Fibroblast of lung (primary cell): ENCODE data around the gene MALAT1. TPM values are rescaled to one million over a fixed set of nuclear protein-coding genes. Genes with fewer than 3 reads are reported as not detected.

Source experiments
- polyA plus RNA-seq, 2 donors: library from polyadenylated mRNA; depleted of rRNA in 1 of 2; stranded (reverse) in 1 of 2; unstranded in 1 of 2; fragments of >200 nt; gene quantifications; 2 replicates each; pipeline ENCODE4 v1.2.1, GENCODE V29; 2011 to 2012; ENCODE audit warnings: missing spikeins in 1 of 2
- total RNA-seq: library from RNA; depleted of rRNA; stranded (reverse); fragments of >200 nt; gene quantifications from 2 replicates; pipeline ENCODE4 v1.2.1, GENCODE V29; 2014

MALAT1 gene
- total and polyA plus RNA-seq, 2 donors (not counting 1 experiment from before 2014, with no cell fraction given): 583 to 21,991 TPM

Other genes with a start within 250 kb of the MALAT1 start
- 1.0 and 2.8 TPM in 2 replicates for gene POLA2, start 237.1 kb upstream of the MALAT1 start, total RNA-seq
- 9.8 and 33.6 TPM in 2 replicates for gene POLA2, start 237.1 kb upstream of the MALAT1 start, polyA plus RNA-seq
- 12.3 and 25.6 TPM in 2 replicates for gene CDC42EP2, start 184.2 kb upstream of the MALAT1 start, total RNA-seq
- gene CDC42EP2, start 184.2 kb upstream of the MALAT1 start, polyA plus RNA-seq: 31.7 and 48.4 TPM in 2 replicates
- gene DPF2, start 165.2 kb upstream of the MALAT1 start, total RNA-seq: 37.5 and 42.9 TPM in 2 replicates
- gene DPF2, start 165.2 kb upstream of the MALAT1 start, polyA plus RNA-seq: 55.1 and 76.4 TPM in 2 replicates
- under 0.01 and 0.17 TPM in 2 replicates for gene TIGD3, start 144.3 kb upstream of the MALAT1 start, total RNA-seq
- gene TIGD3, start 144.3 kb upstream of the MALAT1 start, polyA plus RNA-seq: 0.03 TPM in 1 of 2 replicates, not detected in the other
- 1.0 and 1.5 TPM in 2 replicates for gene SLC25A45, start 116.4 kb upstream of the MALAT1 start, total RNA-seq
- gene SLC25A45, start 116.4 kb upstream of the MALAT1 start, polyA plus RNA-seq: 0.50 and 0.52 TPM in 2 replicates
- gene FRMD8, start 112.4 kb upstream of the MALAT1 start, total RNA-seq: 14.9 and 17.5 TPM in 2 replicates
- 13.7 and 15.3 TPM in 2 replicates for gene FRMD8, start 112.4 kb upstream of the MALAT1 start, polyA plus RNA-seq
- 177 and 299 TPM in 2 replicates for gene NEAT1, start 76.2 kb upstream of the MALAT1 start, total RNA-seq
- gene NEAT1, start 76.2 kb upstream of the MALAT1 start, polyA plus RNA-seq: 40.6 and 40.9 TPM in 2 replicates
- gene SCYL1, start 26.0 kb downstream of the MALAT1 start, total RNA-seq: 73.2 and 84.6 TPM in 2 replicates
- gene SCYL1, start 26.0 kb downstream of the MALAT1 start, polyA plus RNA-seq: 58.2 and 62.3 TPM in 2 replicates
- gene LTBP3, start 59.3 kb downstream of the MALAT1 start, total RNA-seq: 37.3 and 39.0 TPM in 2 replicates
- gene LTBP3, start 59.3 kb downstream of the MALAT1 start, polyA plus RNA-seq: 40.4 and 47.2 TPM in 2 replicates
- 25.8 and 30.8 TPM in 2 replicates for gene ZNRD2, start 71.4 kb downstream of the MALAT1 start, total RNA-seq
- 20.8 and 32.0 TPM in 2 replicates for gene ZNRD2, start 71.4 kb downstream of the MALAT1 start, polyA plus RNA-seq
- gene FAM89B, start 73.5 kb downstream of the MALAT1 start, total RNA-seq: 17.5 and 23.4 TPM in 2 replicates
- gene FAM89B, start 73.5 kb downstream of the MALAT1 start, polyA plus RNA-seq: 18.2 and 18.3 TPM in 2 replicates
- 46.5 and 53.5 TPM in 2 replicates for gene EHBP1L1, start 77.0 kb downstream of the MALAT1 start, total RNA-seq
- 12.4 and 12.8 TPM in 2 replicates for gene EHBP1L1, start 77.0 kb downstream of the MALAT1 start, polyA plus RNA-seq
- under 0.01 TPM in 1 of 2 replicates, not detected in the other for gene KCNK7, start 96.8 kb downstream of the MALAT1 start, total RNA-seq
- not detected in 2 replicates for gene KCNK7, start 96.8 kb downstream of the MALAT1 start, polyA plus RNA-seq
- gene MAP3K11, start 115.2 kb downstream of the MALAT1 start, total RNA-seq: 16.7 and 19.3 TPM in 2 replicates
- 10.6 and 14.7 TPM in 2 replicates for gene MAP3K11, start 115.2 kb downstream of the MALAT1 start, polyA plus RNA-seq
- 11.0 and 14.7 TPM in 2 replicates for gene PCNX3, start 116.7 kb downstream of the MALAT1 start, total RNA-seq
- gene PCNX3, start 116.7 kb downstream of the MALAT1 start, polyA plus RNA-seq: 8.0 and 14.5 TPM in 2 replicates
- 13.6 and 32.5 TPM in 2 replicates for gene SIPA1, start 139.1 kb downstream of the MALAT1 start, total RNA-seq
- 7.8 and 15.4 TPM in 2 replicates for gene SIPA1, start 139.1 kb downstream of the MALAT1 start, polyA plus RNA-seq
- gene RELA, start 163.9 kb downstream of the MALAT1 start, total RNA-seq: 13.9 and 15.7 TPM in 2 replicates
- 23.0 and 31.8 TPM in 2 replicates for gene RELA, start 163.9 kb downstream of the MALAT1 start, polyA plus RNA-seq
- gene KAT5, start 213.2 kb downstream of the MALAT1 start, total RNA-seq: 31.3 and 50.4 TPM in 2 replicates
- 27.8 and 34.0 TPM in 2 replicates for gene KAT5, start 213.2 kb downstream of the MALAT1 start, polyA plus RNA-seq
- gene RNASEH2C, start 221.8 kb downstream of the MALAT1 start, total RNA-seq: 19.5 and 29.1 TPM in 2 replicates
- gene RNASEH2C, start 221.8 kb downstream of the MALAT1 start, polyA plus RNA-seq: 12.6 and 17.9 TPM in 2 replicates